DND-41 (cell line): ENCODE measurements around the gene SUPT20HL1.

Source experiments
- CTCF ChIP-seq: IDR thresholded peaks from 2 replicates; pipeline ENCODE4 v1.5.1; 2012; ENCODE audit warnings: borderline replicate concordance, low read length, moderate library complexity, mild to moderate bottlenecking; ENCODE audit not compliant: poor library complexity, severe bottlenecking; ENCODE audit errors: extremely low read depth
- EZH2 ChIP-seq: IDR thresholded peaks from 3 replicates; pipeline ENCODE4 v1.6.1; 2012; ENCODE audit warnings: borderline replicate concordance, low read depth, mild to moderate bottlenecking, moderate library complexity, low read length, inconsistent platforms; ENCODE audit not compliant: severe bottlenecking

GRCh38 chrX:24396931-24397279 lies 36.5 kb downstream of the SUPT20HL1 start:
- no peak for TF ChIP-seq CTCF
- TF ChIP-seq EZH2, result no peak
